ENCODE data around the gene CTNNBL1.

GRCh38 chr20:37846573-37846972 is 152.7 kb downstream of the CTNNBL1 start:
- TF ChIP-seq EZH2 (IDR thresholded peaks at IDR 0.05; ENCODE audit: low read depth, unreplicated experiment) (no peak), CTCF (conservative IDR thresholded peaks at IDR 0.05; ENCODE audit: low read depth in 2 of 2) (no peak), REST (IDR thresholded peaks at IDR 0.05; ENCODE audit: unreplicated experiment) (no peak), POLR2AphosphoS5 (IDR thresholded peaks at IDR 0.05; ENCODE audit: low read depth) (no peak), EZH2phosphoT487 (IDR thresholded peaks at IDR 0.05; ENCODE audit: unreplicated experiment) (no peak), CREB1 (CRISPR knock-in tag; IDR thresholded peaks at IDR 0.05; ENCODE audit: low read depth) (no peak), ZNF114 (CRISPR knock-in tag; IDR thresholded peaks at IDR 0.05) (no peak), JUNB (IDR thresholded peaks at IDR 0.05; ENCODE audit: unreplicated experiment) (no peak), ETS1 (IDR thresholded peaks at IDR 0.05) (no peak), STAT1 (IDR thresholded peaks at IDR 0.05; ENCODE audit: unreplicated experiment) (no peak), ZNF331 (CRISPR knock-in tag; IDR thresholded peaks at IDR 0.05; ENCODE audit: low read depth) (no peak), NANOG (IDR thresholded peaks at IDR 0.05; ENCODE audit: borderline replicate concordance) (no peak), ZNF462 (CRISPR knock-in tag; IDR thresholded peaks at IDR 0.05) (no peak)

Data from GM23338 (cell line).